Mucosa of descending colon (tissue), 3 donors: ENCODE results near the gene GTF2H1. TPM values are rescaled to one million over a fixed set of nuclear protein-coding genes. Genes with fewer than 3 reads are reported as not detected.

Source experiments
- ATAC-seq: fragments of 200-7000 bp; cut with Tn5 transposase; one replicate; pipeline ENCODE4 v1.9.1; 2020; ENCODE audit warnings: mild to moderate bottlenecking, moderate library complexity
- DNase-seq, 3 donors: peaks; one replicate each; pipeline ENCODE4 v3.0.0-alpha.2; 2020
- H3K36me3 ChIP-seq: fragments of 200-600 bp; one replicate; pipeline ENCODE4 v1.8.0; 2021; ENCODE audit warnings: low read depth, mild to moderate bottlenecking
- H3K4me1 ChIP-seq: fragments of 200-600 bp; one replicate; pipeline ENCODE4 v1.8.0; 2021; ENCODE audit warnings: low read depth, mild to moderate bottlenecking
- H3K4me3 ChIP-seq: fragments of 200-600 bp; one replicate; pipeline ENCODE4 v1.8.0; 2021; ENCODE audit warnings: mild to moderate bottlenecking
- H3K9me3 ChIP-seq: fragments of 200-600 bp; one replicate; pipeline ENCODE4 v1.8.0; 2021; ENCODE audit warnings: mild to moderate bottlenecking
- intact Hi-C, 2 donors: fragments of 100-400 bp; cut with DNase I in 1 of 2; cut with micrococcal nuclease in 1 of 2; formaldehyde crosslinking; loops; one replicate each; pipeline versions ENCODE4 v1.11.0 to v1.11.1; 2022; cut with DNase I, micrococcal nuclease
- total RNA-seq, 3 donors: library from RNA; stranded (reverse); fragmentation: NEBNext Ultra II Directional in 2 of 3; extraction: Animal tissue kit (Norgen Biotek cat#: 25700) in 2 of 3; gene quantifications; one replicate each; pipeline versions ENCODE4 v1.2.1 to v1.2.4, GENCODE V29; 2021 to 2023
- TF ChIP-seq, protein P1 (sequence below): fragments of 200-600 bp; IDR thresholded peaks from one replicate; pipeline ENCODE4 v1.8.0; 2022; ENCODE audit warnings: antibody characterized with exemption, mild to moderate bottlenecking
- donor health status: DM: no; HTN: no; CAD: no; lungs with moderate emphysema.
- donor health status: DM: no; HTN: no; CAD: no.
- donor health status: DM: no; HTN: yes; CAD: no.

The GTF2H1 gene
- total RNA-seq, 3 donors from 2014 or later, result 32.8 to 43.3 (median 35.9) TPM

- Histone ChIP-seq H3K36me3 (no peaks in the 10 kb centered on the region), H3K4me1 (peaks cover 6% of the 10 kb centered on the region), H3K4me3 (no peak overlapping the region), H3K9me3 (no peaks in the 10 kb centered on the region)
- ATAC-seq, result no peak
- no peak for DNase-seq
- TF ChIP-seq, protein P1, sequence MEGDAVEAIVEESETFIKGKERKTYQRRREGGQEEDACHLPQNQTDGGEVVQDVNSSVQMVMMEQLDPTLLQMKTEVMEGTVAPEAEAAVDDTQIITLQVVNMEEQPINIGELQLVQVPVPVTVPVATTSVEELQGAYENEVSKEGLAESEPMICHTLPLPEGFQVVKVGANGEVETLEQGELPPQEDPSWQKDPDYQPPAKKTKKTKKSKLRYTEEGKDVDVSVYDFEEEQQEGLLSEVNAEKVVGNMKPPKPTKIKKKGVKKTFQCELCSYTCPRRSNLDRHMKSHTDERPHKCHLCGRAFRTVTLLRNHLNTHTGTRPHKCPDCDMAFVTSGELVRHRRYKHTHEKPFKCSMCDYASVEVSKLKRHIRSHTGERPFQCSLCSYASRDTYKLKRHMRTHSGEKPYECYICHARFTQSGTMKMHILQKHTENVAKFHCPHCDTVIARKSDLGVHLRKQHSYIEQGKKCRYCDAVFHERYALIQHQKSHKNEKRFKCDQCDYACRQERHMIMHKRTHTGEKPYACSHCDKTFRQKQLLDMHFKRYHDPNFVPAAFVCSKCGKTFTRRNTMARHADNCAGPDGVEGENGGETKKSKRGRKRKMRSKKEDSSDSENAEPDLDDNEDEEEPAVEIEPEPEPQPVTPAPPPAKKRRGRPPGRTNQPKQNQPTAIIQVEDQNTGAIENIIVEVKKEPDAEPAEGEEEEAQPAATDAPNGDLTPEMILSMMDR, result no peak
- intact Hi-C loops, result loop anchor here in 1 of 2 donors (10.0 kb wide), 1 partner anchor 97 kb away; no protein-coding TSS in a partner anchor
These were observed 14.8 kb upstream of the GTF2H1 start for GRCh38 chr11:18307461-18308139.

GRCh38 chr11:18308242-18308641, 14.1 kb upstream of the GTF2H1 start:
- DNase-seq, result no peak
- ATAC-seq, result no peak
- Histone ChIP-seq H3K4me1 (peaks cover 6% of the 10 kb centered on the region), H3K36me3 (no peaks in the 10 kb centered on the region), H3K4me3 (no peak overlapping the region), H3K9me3 (no peaks in the 10 kb centered on the region)
- TF ChIP-seq, protein P1, result no peak
- intact Hi-C loops, result loop anchor here in 1 of 2 donors (10.0 kb wide), 1 partner anchor 97 kb away; no protein-coding TSS in a partner anchor

DNA sequence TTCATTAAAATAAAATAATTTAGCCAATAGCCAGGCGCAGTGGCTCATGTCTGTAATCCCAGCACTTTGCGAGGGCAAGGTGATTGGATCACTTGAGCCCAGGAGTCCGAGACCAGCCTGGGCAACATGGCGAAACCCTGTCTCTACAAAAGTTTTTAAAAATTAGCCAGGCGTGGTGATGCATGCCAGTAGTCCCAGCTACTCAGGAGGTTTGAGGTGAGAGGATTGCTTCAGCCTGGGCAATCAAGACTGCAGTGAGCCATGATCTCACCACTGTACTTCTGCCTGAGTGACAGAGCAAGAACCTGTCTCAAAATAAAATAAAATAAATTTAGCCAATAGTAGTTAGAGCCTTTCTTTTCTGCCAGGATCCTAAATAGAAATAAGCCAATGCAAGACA, 12.7 kb upstream of the GTF2H1 start:
- no peak overlapping the region for H3K4me3 ChIP-seq
- no peaks in the 10 kb centered on the region for H3K36me3 ChIP-seq
- no peak for DNase-seq
- intact Hi-C loops, result loop anchor here in 1 of 2 donors (10.0 kb wide), 1 partner anchor 95 kb away; no protein-coding TSS in a partner anchor
- TF ChIP-seq, protein P1, result no peak
- H3K4me1 ChIP-seq, result peaks cover under 1% of the 10 kb centered on the region
- no peaks in the 10 kb centered on the region for H3K9me3 ChIP-seq
- no peak for ATAC-seq

DNA sequence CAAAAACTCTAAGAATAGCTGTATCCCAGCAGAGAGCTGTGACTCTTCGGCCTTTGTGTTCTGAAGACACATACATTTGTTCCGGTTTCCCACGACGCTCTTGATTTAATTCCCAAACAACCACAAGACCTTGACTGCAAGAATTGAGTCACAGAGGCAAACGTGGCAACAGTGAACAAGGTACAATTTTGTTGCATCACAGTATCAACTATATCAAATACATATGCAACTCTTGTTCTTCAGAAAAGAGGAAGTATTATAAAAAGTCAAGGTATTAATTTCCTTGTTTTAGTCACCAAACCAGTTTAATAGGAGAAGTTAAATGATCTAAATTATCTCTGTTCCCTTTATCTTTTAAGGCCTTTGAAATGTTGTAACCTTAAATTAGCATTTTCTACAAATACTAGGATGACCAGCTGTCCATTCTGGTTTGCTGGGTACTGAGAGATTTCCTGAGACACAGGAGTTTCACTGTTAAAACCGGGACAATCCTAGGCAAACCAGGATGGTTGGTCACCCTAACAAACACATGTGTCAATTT, 11.5 kb upstream of the GTF2H1 start:
- DNase-seq, result no peak
- intact Hi-C loops, result no loop called here
- Histone ChIP-seq H3K4me1 (no peaks in the 10 kb centered on the region), H3K36me3 (no peaks in the 10 kb centered on the region), H3K9me3 (no peaks in the 10 kb centered on the region), H3K4me3 (no peak overlapping the region)
- peak; percentile 29 for ATAC-seq
- TF ChIP-seq, protein P1, result no peak

DNA sequence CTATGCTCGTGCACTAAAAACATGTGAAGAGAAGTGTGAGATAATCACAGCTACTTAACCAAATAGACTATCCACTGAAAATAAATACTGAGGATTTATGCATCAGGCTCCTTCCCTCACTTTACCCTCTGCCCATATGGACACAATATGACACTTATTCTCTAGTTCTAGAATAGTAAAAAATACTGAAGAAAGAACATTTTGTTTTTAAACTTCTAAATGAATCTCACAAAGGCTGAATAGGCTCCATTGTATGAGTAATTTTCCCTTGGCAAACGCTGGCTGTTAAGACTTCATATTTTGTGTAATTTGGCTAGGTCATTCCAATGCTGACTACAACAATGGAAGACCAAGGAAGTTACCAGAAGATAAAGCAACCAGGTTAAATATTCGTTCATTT, 10.4 kb upstream of the GTF2H1 start:
- intact Hi-C loops, result no loop called here
- H3K9me3 ChIP-seq, result no peaks in the 10 kb centered on the region
- ATAC-seq (no peak), DNase-seq (no peak)
- H3K4me1 ChIP-seq, result no peaks in the 10 kb centered on the region
- TF ChIP-seq, protein P1, result no peak
- H3K36me3 ChIP-seq, result no peaks in the 10 kb centered on the region
- H3K4me3 ChIP-seq, result no peak overlapping the region
